ENCODE data around the gene GAS7.

- no peak for TF ChIP-seq ZFP30 (CRISPR knock-in tag; IDR thresholded peaks at IDR 0.05)
- no peak for TF ChIP-seq RARB (CRISPR knock-in tag; IDR thresholded peaks at IDR 0.05)
- no peak for TF ChIP-seq TCF4 (CRISPR knock-in tag; IDR thresholded peaks at IDR 0.05; ENCODE audit: borderline replicate concordance)
- TF ChIP-seq OSR1 (CRISPR knock-in tag; IDR thresholded peaks at IDR 0.05) = no peak
- no peak for TF ChIP-seq ZNF565 (CRISPR knock-in tag; conservative IDR thresholded peaks at IDR 0.05; ENCODE audit: low read depth)
- no peak for TF ChIP-seq ARNTL (CRISPR knock-in tag; IDR thresholded peaks at IDR 0.05; ENCODE audit: borderline replicate concordance, low read depth)
- TF ChIP-seq ISL1 (CRISPR knock-in tag; IDR thresholded peaks at IDR 0.05) = no peak
Measured at GRCh38 chr17:10025976-10026901, 172.2 kb downstream of the GAS7 start.
